ENCODE measurements around the gene POLDIP2. TPM values are rescaled to one million over a fixed set of nuclear protein-coding genes. Genes with fewer than 3 reads are reported as not detected.

Gene POLDIP2
- total RNA-seq, 3 donors from 2014 or later: 141 to 168 (median 150) TPM

GRCh38 chr17:28327709-28328108 lies 29.6 kb downstream of the POLDIP2 start:
- H3K9me3 Mint-ChIP-seq: no peaks in the 10 kb centered on the region
- H3K4me3 Mint-ChIP-seq: no peak overlapping the region
- peaks cover 18% of the 10 kb centered on the region for H3K4me1 Mint-ChIP-seq (ENCODE audit: low read depth)
- DNase-seq (no peak), ATAC-seq (no peak)
- H3K36me3 Mint-ChIP-seq (ENCODE audit: insufficient read depth): peaks cover 23% of the 10 kb centered on the region
- H3K27me3 Mint-ChIP-seq (ENCODE audit: low read depth): no peaks in the 10 kb centered on the region

- no peaks in the 10 kb centered on the region for H3K9me3 Mint-ChIP-seq
- H3K4me1 Mint-ChIP-seq (ENCODE audit: low read depth): peaks cover 14% of the 10 kb centered on the region
- no peaks in the 10 kb centered on the region for H3K27me3 Mint-ChIP-seq (ENCODE audit: low read depth)
- DNase-seq (no peak), ATAC-seq (peak; percentile 94 to 98)
- H3K36me3 Mint-ChIP-seq (ENCODE audit: insufficient read depth): peaks cover 22% of the 10 kb centered on the region
- H3K4me3 Mint-ChIP-seq: peak overlapping the region; percentile 7
Observed at GRCh38 chr17:28327031-28327607, 30.2 kb downstream of the POLDIP2 start.

GRCh38 chr17:28326114-28326513 lies 31.2 kb downstream of the POLDIP2 start:
- H3K9me3 Mint-ChIP-seq: no peaks in the 10 kb centered on the region
- H3K4me3 Mint-ChIP-seq: no peak overlapping the region
- H3K4me1 Mint-ChIP-seq (ENCODE audit: low read depth): peaks cover 12% of the 10 kb centered on the region
- DNase-seq: no peak
- no peak for ATAC-seq
- H3K27me3 Mint-ChIP-seq (ENCODE audit: low read depth): no peaks in the 10 kb centered on the region
- H3K36me3 Mint-ChIP-seq (ENCODE audit: insufficient read depth): peaks cover 16% of the 10 kb centered on the region

GRCh38 chr17:28325211-28325610 lies 32.1 kb downstream of the POLDIP2 start:
- no peaks in the 10 kb centered on the region for H3K27me3 Mint-ChIP-seq (ENCODE audit: low read depth)

GRCh38 chr17:28324781-28325180 lies 32.5 kb downstream of the POLDIP2 start:
- Mint-ChIP-seq H3K36me3 (ENCODE audit: insufficient read depth) (peaks cover 15% of the 10 kb centered on the region), H3K4me3 (no peak overlapping the region), H3K9me3 (no peaks in the 10 kb centered on the region), H3K4me1 (ENCODE audit: low read depth) (peaks cover 19% of the 10 kb centered on the region), H3K27me3 (ENCODE audit: low read depth) (no peaks in the 10 kb centered on the region)
- no peak for ATAC-seq
- no peak for DNase-seq

More at GRCh38 chr17:28325211-28325610, 32.1 kb downstream of the POLDIP2 start:
- H3K36me3 Mint-ChIP-seq (ENCODE audit: insufficient read depth): peaks cover 15% of the 10 kb centered on the region
- ATAC-seq (no peak), DNase-seq (no peak)
- peaks cover 15% of the 10 kb centered on the region for H3K4me1 Mint-ChIP-seq (ENCODE audit: low read depth)
- H3K4me3 Mint-ChIP-seq: no peak overlapping the region
- H3K9me3 Mint-ChIP-seq: no peaks in the 10 kb centered on the region

GRCh38 chr17:28324267-28324745 lies 33.0 kb downstream of the POLDIP2 start:
- Mint-ChIP-seq H3K4me1 (ENCODE audit: low read depth) (peaks cover 23% of the 10 kb centered on the region), H3K9me3 (no peaks in the 10 kb centered on the region), H3K27me3 (ENCODE audit: low read depth) (no peaks in the 10 kb centered on the region), H3K4me3 (no peak overlapping the region), H3K36me3 (ENCODE audit: insufficient read depth) (peaks cover 15% of the 10 kb centered on the region)
- DNase-seq (no peak), ATAC-seq (no peak)

- H3K27me3 Mint-ChIP-seq (ENCODE audit: low read depth): no peaks in the 10 kb centered on the region
- DNase-seq (no peak), ATAC-seq (no peak)
- H3K4me1 Mint-ChIP-seq (ENCODE audit: low read depth): peaks cover 24% of the 10 kb centered on the region
- no peaks in the 10 kb centered on the region for H3K9me3 Mint-ChIP-seq
- H3K4me3 Mint-ChIP-seq: peak overlapping the region; percentile 88
- no peaks in the 10 kb centered on the region for H3K36me3 Mint-ChIP-seq (ENCODE audit: insufficient read depth)
Observed at GRCh38 chr17:28320215-28321061, 36.9 kb downstream of the POLDIP2 start.

- Mint-ChIP-seq H3K27me3 (ENCODE audit: low read depth) (no peaks in the 10 kb centered on the region), H3K36me3 (ENCODE audit: insufficient read depth) (no peaks in the 10 kb centered on the region), H3K4me1 (ENCODE audit: low read depth) (peaks cover 24% of the 10 kb centered on the region), H3K9me3 (no peaks in the 10 kb centered on the region), H3K4me3 (peak overlapping the region; percentile 88)
- DNase-seq (no peak), ATAC-seq (no peak)
Observed at GRCh38 chr17:28319598-28319935, 37.8 kb downstream of the POLDIP2 start.

GRCh38 chr17:28318759-28319597 lies 38.3 kb downstream of the POLDIP2 start, which contains the start of gene TMEM97:
Gene TMEM97, plus strand, starts transcription at chr17:28319200. Its CDS starts 40 bp downstream, at chr17:28319240.
- H3K4me3 Mint-ChIP-seq: peak within 1 kb of the TSS; percentile 88
- H3K9me3 Mint-ChIP-seq: no peaks in the 10 kb centered on the region
- H3K36me3 Mint-ChIP-seq (ENCODE audit: insufficient read depth): no peaks in the 10 kb centered on the region
- peak; percentile 99 for ATAC-seq
- H3K4me1 Mint-ChIP-seq (ENCODE audit: low read depth): peaks cover 24% of the 10 kb centered on the region
- no peaks in the 10 kb centered on the region for H3K27me3 Mint-ChIP-seq (ENCODE audit: low read depth)
- DNase-seq: peak; percentile 91

- Mint-ChIP-seq H3K4me3 (peak overlapping the region; percentile 88), H3K36me3 (ENCODE audit: insufficient read depth) (no peaks in the 10 kb centered on the region), H3K9me3 (no peaks in the 10 kb centered on the region), H3K4me1 (ENCODE audit: low read depth) (peaks cover 24% of the 10 kb centered on the region), H3K27me3 (ENCODE audit: low read depth) (no peaks in the 10 kb centered on the region)
- ATAC-seq (peak; percentile 2), DNase-seq (no peak)
Observed at GRCh38 chr17:28317966-28318758, 39.2 kb downstream of the POLDIP2 start.

- no peak for DNase-seq
- no peaks in the 10 kb centered on the region for H3K36me3 Mint-ChIP-seq (ENCODE audit: insufficient read depth)
- no peaks in the 10 kb centered on the region for H3K27me3 Mint-ChIP-seq (ENCODE audit: low read depth)
- H3K4me1 Mint-ChIP-seq (ENCODE audit: low read depth): peaks cover 24% of the 10 kb centered on the region
- H3K4me3 Mint-ChIP-seq: peak overlapping the region; percentile 88
- no peaks in the 10 kb centered on the region for H3K9me3 Mint-ChIP-seq
- ATAC-seq: no peak
Observed at GRCh38 chr17:28317099-28317965, 40.0 kb downstream of the POLDIP2 start.

GRCh38 chr17:28315846-28316705 lies 41.3 kb downstream of the POLDIP2 start:
- H3K4me3 Mint-ChIP-seq: no peak overlapping the region
- no peaks in the 10 kb centered on the region for H3K36me3 Mint-ChIP-seq (ENCODE audit: insufficient read depth)
- H3K9me3 Mint-ChIP-seq: no peaks in the 10 kb centered on the region
- ATAC-seq (no peak), DNase-seq (no peak)
- H3K4me1 Mint-ChIP-seq (ENCODE audit: low read depth): peaks cover 24% of the 10 kb centered on the region
- no peaks in the 10 kb centered on the region for H3K27me3 Mint-ChIP-seq (ENCODE audit: low read depth)

Data from activated T-cell treated with anti-CD3 and anti-CD28 coated beads, Interleukin-2, amount 50 U/mL, for 4 hours (primary cell).